ENCODE measurements around the gene IMP3. TPM values are rescaled to one million over a fixed set of nuclear protein-coding genes. Genes with fewer than 3 reads are reported as not detected.
"Not testable (repeated sequence)": the region's sequence is repeated elsewhere in the genome, so short reads cannot be mapped to it uniquely, and the experiment has no call there.

IMP3 gene, protein sequence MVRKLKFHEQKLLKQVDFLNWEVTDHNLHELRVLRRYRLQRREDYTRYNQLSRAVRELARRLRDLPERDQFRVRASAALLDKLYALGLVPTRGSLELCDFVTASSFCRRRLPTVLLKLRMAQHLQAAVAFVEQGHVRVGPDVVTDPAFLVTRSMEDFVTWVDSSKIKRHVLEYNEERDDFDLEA
- total RNA-seq (116 and 130 TPM in 2 replicates), polyA plus RNA-seq (83.9 and 105 TPM in 2 replicates)

DNA sequence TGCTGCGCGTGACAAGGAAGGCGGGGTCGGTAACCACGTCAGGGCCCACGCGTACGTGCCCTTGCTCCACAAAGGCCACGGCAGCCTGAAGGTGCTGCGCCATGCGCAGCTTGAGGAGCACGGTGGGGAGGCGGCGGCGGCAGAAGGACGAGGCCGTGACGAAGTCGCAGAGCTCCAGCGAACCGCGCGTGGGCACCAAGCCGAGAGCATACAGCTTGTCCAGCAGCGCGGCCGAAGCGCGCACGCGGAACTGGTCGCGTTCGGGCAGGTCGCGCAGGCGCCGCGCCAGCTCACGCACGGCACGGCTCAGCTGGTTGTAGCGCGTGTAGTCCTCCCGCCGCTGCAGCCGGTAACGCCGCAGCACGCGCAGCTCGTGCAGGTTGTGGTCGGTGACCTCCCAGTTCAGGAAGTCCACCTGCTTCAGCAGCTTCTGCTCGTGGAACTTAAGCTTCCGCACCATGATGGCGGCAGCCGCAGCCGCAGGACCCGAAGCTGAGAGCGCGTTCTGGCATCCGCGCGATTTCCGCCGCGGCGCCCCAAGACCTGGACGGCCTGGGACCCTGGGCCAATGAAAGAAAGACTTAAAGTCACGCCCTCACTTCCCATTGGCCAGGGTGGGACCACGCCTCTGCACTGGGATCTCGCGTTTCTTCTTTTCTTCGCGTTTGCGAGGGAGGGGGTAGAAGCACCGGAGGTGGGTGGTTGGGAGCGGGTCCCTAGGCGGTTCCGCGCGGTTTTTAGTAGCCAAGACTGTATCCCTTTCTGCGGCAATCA, at the start of gene IMP3:
IMP3 (minus strand) TSS at position 516 of the 774 bp plus-strand sequence; CDS start at position 460, 56 bp downstream.
- peak within 1 kb of the TSS; percentile 75 for H3K4me3 ChIP-seq
- peak; percentile 98 for DNase-seq (ENCODE audit: low read depth in 1 of 2, low spot score in 1 of 2)
- H3K27ac ChIP-seq = peak within 1 kb of the TSS; percentile 86

GRCh38 chr15:75689429-75689828, 49.4 kb upstream of the IMP3 start:
- H3K27me3 ChIP-seq; H3K9me3 ChIP-seq (ENCODE audit: low read depth); DNase-seq (ENCODE audit: low read depth in 1 of 2, low spot score in 1 of 2); H3K4me3 ChIP-seq; H3K36me3 ChIP-seq; H3K4me1 ChIP-seq (ENCODE audit: low read depth); H3K27ac ChIP-seq: not testable (repeated sequence)

More for the DNA sequence above, at the start of gene IMP3:
- Histone ChIP-seq H3K9me3 (ENCODE audit: low read depth) (no peaks in the 10 kb centered on the region), H3K36me3 (no peaks in the 10 kb centered on the region), H3K4me1 (ENCODE audit: low read depth) (no peaks in the 10 kb centered on the region), H3K27me3 (no peaks in the 10 kb centered on the region)
- TF ChIP-seq, protein P1, sequence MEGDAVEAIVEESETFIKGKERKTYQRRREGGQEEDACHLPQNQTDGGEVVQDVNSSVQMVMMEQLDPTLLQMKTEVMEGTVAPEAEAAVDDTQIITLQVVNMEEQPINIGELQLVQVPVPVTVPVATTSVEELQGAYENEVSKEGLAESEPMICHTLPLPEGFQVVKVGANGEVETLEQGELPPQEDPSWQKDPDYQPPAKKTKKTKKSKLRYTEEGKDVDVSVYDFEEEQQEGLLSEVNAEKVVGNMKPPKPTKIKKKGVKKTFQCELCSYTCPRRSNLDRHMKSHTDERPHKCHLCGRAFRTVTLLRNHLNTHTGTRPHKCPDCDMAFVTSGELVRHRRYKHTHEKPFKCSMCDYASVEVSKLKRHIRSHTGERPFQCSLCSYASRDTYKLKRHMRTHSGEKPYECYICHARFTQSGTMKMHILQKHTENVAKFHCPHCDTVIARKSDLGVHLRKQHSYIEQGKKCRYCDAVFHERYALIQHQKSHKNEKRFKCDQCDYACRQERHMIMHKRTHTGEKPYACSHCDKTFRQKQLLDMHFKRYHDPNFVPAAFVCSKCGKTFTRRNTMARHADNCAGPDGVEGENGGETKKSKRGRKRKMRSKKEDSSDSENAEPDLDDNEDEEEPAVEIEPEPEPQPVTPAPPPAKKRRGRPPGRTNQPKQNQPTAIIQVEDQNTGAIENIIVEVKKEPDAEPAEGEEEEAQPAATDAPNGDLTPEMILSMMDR (IDR thresholded peaks at IDR 0.05; ENCODE audit: low read depth, low read length) = no peak

GRCh38 chr15:75688831-75689230, 48.8 kb upstream of the IMP3 start:
- DNase-seq (ENCODE audit: low read depth in 1 of 2, low spot score in 1 of 2) = no peak
- Histone ChIP-seq H3K27me3 (no peaks in the 10 kb centered on the region), H3K4me1 (ENCODE audit: low read depth) (peaks cover under 1% of the 10 kb centered on the region), H3K4me3 (no peak overlapping the region), H3K9me3 (ENCODE audit: low read depth) (no peaks in the 10 kb centered on the region), H3K36me3 (no peaks in the 10 kb centered on the region), H3K27ac (no peak overlapping the region)
- TF ChIP-seq, protein P1 (IDR thresholded peaks at IDR 0.05; ENCODE audit: low read depth, low read length) = no peak

GRCh38 chr15:75688278-75688557, 48.2 kb upstream of the IMP3 start:
- Histone ChIP-seq H3K27ac (no peak overlapping the region), H3K9me3 (ENCODE audit: low read depth) (no peaks in the 10 kb centered on the region), H3K4me3 (no peak overlapping the region), H3K27me3 (no peaks in the 10 kb centered on the region), H3K36me3 (no peaks in the 10 kb centered on the region), H3K4me1 (ENCODE audit: low read depth) (peaks cover 3% of the 10 kb centered on the region)
- TF ChIP-seq, protein P1 (IDR thresholded peaks at IDR 0.05; ENCODE audit: low read depth, low read length) = no peak
- no peak for DNase-seq (ENCODE audit: low read depth in 1 of 2, low spot score in 1 of 2)

DNA sequence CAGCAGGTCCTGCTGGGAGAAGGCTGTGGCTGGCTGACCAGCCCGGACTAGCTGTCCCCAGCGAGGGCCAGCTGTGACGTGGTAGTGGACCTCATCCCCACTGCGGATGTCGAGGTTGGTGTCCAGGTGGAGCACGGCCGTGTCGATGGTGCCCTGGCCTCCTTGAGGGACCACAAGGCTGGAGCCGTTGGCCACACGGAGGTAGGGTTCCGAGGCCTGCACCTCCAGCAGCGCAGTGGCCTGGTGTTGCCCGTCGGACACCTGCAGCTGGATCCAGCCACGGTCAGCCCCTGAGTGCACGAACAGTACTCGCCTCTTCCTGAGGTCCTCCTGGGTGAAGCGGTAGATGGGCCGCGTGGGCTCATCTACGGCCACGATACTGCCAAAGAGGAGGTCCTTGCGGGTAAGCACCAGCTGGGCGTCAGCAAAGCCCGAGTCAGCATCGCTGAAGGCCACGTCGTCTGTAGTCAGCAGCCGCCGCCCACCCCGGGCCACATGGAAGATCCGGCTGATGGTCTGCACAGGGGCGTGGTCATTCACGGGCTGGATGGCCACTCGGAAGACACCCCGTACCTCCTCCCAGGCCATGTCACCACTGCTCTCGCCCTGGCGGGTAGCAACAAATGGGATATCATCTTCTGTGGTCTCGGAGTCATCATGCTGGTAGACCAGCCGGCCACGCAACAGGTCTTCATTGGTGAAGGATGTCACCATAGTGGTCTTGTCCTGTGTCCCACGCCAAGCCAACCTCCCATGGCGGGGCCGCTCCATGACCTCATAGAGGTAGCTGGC, 47.7 kb upstream of the IMP3 start:
- Histone ChIP-seq H3K9me3 (ENCODE audit: low read depth) (no peaks in the 10 kb centered on the region), H3K36me3 (no peaks in the 10 kb centered on the region), H3K27ac (no peak overlapping the region), H3K27me3 (no peaks in the 10 kb centered on the region), H3K4me3 (no peak overlapping the region), H3K4me1 (ENCODE audit: low read depth) (peaks cover 3% of the 10 kb centered on the region)
- TF ChIP-seq, protein P1 (IDR thresholded peaks at IDR 0.05; ENCODE audit: low read depth, low read length) = no peak
- no peak for DNase-seq (ENCODE audit: low read depth in 1 of 2, low spot score in 1 of 2)

Measured in cardiac muscle cell (in vitro differentiated cells and primary cell).